ENCODE measurements around the gene HINT1.
A peak's percentile ranks its signal among the peaks of the same experiment; 100 is the strongest.
"Not testable (repeated sequence)": the region's sequence is repeated elsewhere in the genome, so short reads cannot be mapped to it uniquely, and the experiment has no call there.

HINT1 gene

DNA sequence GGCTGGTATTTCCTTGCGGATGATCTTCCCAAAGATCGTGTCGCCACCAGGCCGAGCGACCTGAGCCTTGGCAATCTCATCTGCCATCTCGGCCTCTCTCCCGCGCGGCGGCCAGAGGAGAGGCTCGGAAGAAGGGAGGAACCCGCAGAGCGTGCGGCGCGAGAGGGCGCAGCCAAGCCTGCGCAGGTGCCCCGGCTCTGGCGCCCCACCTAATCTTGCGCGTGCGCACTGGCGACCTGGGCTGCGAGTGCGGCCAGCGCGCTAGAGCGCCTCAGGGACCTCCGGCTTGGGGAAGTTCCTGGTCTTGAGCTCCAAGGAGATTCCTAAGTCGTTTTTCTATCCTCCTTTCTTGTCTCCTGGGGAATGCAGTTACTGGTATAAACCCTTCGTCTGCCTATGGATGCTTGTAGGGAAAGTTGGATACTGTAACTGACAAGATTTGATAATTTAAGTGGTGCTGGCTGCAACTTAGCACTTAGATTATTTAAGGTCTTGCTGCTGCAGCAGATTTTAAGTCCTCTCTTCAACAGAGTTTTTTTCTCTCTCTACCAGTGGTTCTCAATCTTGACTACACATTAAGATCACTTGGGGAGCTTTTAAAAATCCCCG, at the start of gene HINT1:
HINT1 (minus strand) TSS at position 138 of the 609 bp plus-strand sequence; CDS start at position 87, 51 bp downstream.
- peak; percentile 89 for DNase-seq

DNA sequence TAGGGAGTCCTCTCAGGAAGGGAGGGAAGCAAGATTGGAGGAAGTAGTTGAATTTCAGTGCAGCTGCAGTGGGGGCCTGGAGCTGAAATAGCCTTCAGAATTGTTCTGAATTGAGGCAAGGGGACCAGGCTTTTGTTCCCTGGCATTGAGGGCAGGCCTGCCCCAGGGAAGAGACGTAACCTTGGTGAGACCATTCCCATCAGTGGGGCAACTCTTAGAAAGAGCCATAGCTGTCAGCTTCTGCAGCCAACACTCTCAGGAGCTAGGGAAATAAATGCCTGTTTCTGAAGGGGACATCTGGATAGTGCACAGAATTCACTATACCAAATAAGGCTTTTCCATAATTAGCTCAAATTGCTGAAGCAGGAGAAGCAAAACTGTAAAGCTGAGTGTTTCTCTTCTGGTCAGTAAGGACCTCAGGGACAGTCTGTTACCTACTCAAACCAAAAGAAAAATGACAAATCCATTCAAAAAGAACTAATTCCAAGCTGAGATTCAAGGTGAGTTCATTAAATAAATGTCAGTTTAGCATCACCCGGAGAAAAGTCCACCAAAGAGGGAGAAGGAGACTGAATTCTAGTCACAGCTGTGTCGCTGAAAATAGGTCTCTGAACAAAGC, 49.7 kb upstream of the HINT1 start:
- no peak for DNase-seq

DNA sequence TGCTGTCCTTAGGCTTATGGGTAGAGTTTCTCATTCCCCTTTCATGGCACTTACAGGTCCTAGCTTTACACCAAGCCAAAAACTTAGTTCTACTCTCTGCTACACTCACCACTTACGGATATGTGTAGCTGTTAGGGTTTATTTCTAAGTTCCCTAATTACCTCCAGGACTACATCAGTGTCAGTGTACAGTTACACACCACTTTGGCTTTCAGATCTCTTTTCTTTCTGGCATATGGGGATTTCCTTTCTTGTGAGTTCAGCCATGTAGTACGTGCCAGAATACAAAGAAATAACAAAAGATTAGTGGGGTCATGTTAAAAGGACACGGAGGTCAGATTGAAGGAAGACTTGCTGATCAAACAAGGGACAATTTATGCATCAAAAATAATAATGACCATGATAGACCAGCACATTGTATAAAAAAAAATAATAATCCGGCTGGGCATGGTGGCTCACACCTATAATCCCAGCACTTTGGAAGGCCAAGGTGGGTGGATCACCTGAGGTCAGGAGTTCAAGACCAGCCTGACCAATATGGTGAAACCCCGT, 47.5 kb upstream of the HINT1 start:
- DNase-seq = no peak

DNA sequence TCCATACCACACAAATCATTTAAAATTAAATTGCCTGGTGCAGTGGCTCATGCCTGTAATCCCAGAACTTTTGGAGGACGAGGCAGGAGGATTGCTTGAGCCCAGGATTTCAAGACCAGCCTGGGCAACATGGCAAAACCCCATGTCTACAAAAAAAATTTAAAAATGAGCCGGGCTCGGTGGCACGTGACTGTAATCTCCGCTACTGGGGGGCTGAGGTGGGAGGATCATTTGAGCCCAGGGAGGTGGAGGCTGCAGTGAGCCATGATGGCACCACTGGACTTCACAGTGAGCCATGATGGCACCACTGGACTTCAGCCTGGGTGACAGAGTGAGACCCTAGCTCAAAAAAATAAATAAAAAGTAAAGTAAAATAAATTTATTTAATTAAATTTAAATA, 46.6 kb upstream of the HINT1 start:
- DNase-seq = no peak

DNA sequence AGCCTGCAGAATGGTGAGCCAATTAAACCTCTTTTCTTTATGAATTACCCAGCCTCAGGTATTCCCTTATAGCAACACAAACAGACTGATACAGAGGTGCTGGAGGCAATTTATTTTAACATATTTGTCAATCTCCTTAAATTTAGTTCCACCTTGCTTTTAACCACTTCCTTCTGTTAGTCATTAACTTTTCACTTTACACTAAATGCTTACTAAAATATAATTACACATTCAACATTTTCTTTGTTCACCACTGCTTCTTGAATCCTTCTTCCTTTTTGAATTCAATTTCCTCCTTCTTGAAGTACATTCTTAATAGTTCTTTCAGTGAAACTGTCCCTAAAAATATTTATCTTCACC, 45.1 kb upstream of the HINT1 start:
- no peak for DNase-seq

DNA sequence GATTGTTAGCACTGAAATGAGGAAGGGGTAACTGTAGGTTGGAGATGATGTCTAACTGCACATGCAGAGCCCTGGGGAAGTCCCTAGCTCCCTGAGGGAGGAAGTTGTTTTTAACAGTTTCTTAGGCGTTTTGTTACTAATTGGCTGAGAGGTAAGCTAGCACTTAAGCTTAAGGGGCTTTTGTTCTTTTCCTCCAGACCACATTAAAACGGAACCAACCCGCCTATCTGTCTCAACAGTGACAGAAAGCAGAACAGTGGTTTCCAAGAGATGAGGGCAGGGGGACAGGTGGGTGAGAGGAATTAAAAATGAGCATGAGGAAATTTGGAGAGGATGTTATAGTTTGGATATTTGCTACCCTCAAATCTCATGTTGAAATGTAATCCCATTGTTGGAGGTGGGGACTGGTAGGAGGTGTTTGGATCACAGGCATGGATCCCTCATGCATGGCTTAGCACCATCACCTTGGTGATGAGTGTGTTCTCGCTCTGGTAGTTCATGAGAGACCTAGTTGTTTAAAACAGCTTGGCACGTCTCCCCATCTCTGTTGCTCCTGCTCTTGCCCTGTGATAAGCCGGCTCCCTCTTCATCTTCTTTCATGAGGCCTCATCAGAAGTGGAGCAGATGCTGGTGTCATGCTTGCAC, 44.6 kb upstream of the HINT1 start:
- DNase-seq = peak; percentile 19

DNA sequence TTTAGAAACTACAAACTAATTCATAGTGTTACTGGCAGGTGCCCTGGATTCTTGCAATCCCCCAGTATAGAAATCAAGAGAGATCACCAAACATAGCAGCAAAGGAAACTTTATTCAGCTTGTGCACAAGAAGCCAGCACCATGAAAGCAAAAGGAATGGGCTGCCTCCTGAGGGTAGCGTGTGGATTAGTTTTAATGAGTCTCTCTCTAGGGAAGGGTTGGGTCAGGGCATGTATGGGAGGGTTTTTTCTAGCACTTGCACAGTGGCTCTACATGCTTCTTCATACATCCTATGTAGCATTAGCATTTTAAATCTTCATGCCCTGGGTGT, 44.1 kb upstream of the HINT1 start:
- no peak for DNase-seq

DNA sequence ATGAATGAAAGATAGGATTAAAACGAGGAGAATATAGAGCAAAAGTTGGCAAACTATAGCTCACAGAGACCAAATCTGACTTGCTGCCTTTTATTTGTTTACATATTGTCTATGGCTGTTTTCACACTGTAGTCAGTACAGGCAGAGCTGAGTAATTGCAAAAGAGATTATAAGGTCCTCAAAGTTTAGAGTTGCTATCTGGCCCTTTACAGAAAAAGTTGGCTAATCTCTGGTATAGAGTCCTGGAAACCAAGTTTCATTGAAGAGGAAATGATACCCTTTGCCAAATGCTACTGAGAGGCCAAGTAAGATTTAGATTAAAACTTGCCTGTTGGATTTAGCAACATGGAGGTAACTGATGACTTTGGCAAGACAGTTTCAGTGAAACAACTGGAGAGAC, 41.7 kb upstream of the HINT1 start:
- DNase-seq = no peak

DNA sequence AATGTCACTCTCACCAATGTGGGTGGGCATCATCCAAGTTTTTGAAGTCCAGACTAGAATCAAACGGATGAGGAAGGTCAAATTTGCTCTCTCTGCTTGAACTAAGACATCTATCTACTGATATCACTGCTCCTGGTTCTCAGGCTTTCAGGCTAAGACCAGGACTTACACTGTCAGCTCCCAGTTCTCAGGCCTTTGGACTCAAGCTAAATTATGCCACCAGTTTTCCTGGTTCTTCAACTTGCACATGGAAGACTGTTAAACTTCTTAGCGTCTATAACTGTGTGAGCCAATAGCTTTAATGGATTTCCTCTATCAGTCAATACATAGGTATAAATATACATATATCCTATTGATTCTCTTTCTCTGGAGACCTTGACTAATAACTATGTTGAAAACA, 41.0 kb upstream of the HINT1 start:
- no peak for DNase-seq

DNA sequence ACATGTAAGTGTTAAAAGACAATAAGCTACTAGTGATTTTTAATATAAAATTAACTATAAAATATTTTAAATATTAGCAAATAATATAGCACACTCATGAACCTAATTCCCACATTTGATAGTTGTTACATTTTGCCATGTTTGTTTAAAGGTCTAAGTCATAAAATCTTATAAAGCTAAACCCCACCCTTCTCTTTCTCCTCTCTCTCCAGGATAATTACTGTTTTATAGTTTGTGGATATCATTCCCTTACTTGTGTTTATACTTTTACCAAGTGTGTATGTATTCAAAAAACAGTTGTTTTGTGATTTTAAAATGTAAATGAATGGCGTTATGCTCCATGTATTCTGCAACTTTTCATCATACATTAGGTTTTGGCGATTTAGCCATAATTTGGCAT, 39.9 kb upstream of the HINT1 start:
- DNase-seq = no peak

DNA sequence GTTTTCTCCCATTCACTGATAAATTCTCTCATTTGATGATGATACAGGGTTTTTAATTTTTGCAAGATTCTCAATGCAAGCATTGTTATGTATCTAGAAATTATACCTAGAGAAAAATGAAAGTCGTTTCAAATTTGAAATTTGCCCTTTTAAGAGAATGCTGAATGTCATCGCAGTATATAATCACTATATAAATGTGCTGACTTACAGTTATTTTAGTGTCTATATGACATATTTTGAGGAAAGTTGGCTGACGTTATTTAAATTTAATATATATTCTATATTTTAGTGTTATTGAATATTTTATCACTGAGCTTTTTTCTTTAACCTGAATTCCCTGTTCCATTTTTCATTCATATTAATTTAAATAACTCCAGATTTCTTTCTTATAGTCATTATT, 35.5 kb upstream of the HINT1 start:
- no peak for DNase-seq

DNA sequence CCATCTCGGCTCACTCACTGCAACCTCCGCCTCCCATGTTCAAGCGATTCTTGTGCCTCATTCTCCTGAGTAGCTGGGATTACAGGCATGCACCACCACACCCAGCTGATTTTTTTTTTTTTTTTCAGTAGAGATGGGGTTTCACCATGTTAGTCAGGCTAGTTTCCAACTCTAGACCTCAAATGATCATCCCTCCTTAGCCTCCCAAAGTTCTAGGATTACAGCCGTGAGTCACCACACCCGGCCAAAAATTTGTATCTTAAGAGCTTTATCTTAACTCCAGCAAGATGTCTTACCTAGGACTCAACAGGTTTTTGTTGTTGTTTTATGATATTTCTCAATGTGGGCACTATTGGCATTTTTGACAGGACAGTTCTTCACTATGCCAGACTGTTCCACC, 33.6 kb upstream of the HINT1 start:
- no peak for DNase-seq

DNA sequence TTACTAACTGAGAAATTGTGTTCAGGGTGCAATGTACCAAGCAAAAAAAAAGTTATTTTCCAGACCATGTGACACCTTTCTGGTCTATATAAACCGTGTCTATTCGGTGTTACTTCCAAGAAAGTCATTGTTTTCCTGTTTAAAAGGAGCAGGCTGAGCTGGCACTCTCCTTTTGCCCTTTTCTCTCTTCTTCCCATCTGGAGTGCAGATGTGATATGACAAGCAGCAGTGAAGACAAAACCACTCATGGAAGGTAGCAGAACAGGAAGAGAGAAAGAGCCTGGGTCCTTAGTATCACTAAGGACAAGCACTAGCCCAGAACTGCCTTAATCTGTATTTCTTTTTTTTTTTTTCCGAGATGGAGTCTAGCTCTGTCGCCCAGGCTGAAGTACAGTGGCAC, 31.3 kb upstream of the HINT1 start:
- no peak for DNase-seq

DNA sequence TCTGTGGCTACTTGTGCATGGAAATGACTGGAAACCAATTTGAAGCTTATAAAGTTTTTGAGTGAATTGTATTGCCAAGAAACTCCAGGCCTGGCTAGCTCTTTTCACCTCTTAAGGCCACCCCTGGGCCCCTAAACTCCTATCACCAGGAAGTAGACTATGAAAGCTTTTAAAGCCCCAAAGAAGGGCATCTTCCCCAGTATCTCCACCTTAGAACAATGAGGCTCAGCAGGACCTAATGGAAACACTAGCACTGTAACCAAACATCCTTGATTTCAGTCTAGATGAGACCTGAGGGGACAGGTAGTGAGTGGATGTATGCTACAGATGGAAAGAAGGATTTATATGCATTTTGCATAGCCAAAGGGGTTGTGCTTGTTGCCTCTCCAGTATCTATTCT, 30.6 kb upstream of the HINT1 start:
- DNase-seq = no peak

DNA sequence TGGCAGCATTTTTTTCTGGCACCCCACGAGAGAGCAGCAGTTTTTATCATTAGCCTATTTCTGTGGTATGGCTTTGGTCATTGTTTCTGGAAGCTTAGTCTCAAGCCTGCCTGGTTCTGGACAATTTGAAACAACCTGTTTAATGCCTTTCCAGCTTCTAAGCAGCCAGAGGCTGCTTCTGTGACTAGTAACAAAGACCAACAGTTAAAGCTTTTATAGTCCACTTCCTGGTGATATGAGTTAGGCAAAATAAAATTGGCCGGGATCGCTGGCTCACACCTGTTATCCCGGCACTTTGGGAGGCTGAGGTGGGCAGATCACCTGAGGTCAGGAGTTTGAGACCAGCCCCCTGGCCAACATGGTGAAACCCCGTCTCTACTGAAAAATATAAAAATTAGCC, 29.7 kb upstream of the HINT1 start:
- no peak for DNase-seq

DNA sequence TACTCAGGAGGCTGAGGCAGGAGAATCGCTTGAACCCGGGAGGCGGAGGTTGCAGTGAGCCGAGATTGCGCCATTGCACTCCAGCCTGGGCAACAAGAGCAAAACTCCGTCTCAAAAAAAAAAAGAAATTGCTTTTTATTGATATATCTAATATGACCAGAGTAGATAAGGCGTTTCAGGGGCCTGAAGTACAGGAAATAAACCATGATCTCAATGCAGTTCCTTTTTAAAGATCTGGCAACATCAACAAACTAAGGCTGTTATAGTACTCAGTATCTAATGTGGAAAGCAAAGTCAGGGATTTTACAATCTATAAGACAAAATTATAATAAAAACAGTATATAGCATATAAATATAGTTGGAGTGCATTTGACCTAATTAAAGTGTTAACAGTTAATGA, 28.8 kb upstream of the HINT1 start:
- DNase-seq = not testable (repeated sequence)

DNA sequence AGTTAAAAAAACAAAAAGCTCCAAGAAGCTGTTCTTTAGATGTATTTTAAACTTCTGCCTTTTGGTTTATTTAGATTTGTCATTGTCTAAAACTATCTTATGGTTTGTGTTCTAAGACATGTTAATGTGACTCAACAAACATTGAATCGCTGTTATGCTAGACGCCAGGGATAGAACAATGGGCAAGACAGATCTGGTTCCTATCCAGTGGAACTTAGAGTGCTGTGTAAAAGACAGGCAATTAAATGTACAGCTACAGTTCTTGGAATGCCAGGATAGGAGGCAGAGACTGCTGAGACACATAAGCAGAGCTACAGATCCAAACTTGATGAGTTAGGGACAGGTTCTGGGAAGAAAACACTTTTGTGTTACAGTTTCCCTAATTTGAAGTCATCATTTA, 28.1 kb upstream of the HINT1 start:
- no peak for DNase-seq

DNA sequence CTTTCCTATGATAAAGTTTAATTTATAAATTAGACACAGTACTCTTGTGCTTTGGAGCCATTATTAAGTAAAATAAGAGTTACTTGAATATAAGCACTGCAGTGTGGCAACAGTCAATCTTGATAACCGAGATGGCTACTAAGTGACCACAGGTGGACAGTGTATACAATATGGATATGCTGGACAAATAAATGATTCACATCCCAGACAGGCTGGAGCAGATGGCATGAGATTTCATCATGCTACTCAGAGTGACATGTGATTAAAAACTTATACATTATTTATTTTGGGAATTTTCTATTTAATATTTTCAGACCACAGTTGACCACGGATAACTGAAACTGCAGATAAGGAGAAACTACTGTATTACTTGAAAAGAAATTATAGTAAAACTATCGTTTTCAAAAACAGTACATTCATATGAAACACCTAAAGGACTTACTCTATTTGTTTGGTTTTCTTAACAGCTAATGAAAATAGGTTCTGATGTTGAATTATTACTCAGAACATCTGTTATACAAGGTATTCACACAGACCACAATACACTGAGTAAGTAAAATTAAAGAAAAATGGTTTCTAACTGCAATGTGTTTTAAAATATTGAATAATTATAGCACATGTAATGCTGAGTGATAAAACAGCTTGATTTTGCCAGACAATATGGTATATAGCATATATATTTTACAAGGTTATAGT, 21.7 kb upstream of the HINT1 start:
- no peak for DNase-seq

DNA sequence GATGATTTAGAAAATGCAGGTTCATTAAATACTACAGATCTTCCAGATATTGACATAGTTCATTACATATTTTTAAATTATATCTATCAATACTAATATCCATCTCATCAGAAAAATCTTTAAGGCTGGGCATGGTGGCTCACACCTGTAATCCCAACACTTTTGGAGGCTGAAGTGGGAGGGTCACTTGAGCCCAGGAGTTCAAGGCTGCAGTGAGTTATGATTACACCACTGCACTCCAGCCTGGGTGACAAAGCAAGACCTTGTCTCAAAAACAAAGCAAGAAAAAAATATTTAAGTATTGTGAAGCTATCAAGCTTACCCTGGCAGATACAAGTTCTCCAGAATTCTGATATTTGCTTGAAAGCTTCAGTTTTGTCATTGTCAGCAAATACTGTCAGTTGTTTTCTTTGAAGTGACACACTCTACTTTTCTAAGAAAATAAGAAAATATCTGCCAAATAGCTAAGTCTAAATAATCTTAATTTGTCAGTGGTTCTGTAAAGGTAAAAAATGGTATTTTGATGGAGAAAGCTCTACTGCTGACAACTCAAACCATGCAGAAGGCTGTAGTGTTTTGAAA, 20.6 kb upstream of the HINT1 start:
- DNase-seq = no peak

DNA sequence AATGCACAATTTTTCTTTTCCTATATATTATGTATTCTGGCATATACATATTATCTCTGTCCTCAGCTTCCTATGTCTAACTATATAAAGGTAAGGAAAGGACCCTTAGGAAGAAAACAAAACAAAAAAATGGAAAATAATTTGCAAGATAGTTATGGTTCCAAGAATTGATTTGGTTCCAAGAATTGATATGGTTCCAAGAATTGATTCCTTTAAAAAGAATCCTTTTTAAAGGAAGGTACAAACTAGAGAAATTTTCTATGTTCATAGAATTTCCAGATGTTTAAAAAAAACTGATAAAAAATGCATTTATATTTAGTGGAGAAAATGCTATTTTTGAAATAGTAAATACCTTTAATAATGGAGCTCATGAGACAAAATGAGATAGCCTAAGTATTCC, 17.8 kb upstream of the HINT1 start:
- no peak for DNase-seq

DNA sequence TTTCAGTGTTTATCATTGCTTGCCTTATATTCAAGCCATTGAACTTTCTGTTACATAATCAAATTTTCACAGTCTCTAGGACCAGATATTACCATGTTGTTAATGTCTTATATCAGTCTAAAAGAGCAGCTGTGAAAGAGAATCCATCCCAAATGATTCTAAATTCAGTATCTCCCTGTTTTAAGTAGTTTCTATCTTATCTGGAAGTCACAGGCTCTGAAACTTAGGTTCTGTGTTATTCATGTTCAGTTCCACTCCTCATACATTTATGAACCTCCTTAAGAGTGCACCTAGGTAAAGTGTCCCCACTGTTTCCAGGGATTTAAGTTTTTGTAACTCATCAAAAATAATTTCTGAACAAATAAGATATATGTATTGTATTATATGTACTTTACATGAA, 15.4 kb upstream of the HINT1 start:
- no peak for DNase-seq

DNA sequence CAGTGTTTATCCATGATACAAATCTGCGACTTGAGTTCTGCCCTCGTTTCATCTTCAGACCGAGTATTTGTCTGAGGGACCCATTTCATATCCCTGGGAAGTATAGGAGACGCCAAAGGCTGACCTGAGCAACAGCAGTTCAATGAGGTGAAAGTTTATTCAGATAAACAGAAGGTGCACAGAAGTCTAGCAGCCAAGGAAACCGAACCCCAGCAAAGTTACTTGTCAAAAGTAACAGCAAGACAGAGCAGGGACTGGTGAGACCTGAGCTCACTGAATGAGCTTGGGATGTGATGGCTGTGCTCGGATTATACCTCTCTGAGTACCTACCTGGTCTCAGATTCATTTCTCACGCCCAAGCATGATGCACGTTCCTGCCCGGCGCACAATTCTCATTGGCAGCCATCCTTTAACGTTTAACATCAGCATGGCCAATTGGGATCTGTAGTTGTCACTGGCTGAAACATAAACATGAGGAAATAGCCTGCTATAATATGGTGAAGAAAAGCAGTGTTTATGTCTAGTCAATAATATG, 6.3 kb upstream of the HINT1 start:
- no peak for DNase-seq

DNA sequence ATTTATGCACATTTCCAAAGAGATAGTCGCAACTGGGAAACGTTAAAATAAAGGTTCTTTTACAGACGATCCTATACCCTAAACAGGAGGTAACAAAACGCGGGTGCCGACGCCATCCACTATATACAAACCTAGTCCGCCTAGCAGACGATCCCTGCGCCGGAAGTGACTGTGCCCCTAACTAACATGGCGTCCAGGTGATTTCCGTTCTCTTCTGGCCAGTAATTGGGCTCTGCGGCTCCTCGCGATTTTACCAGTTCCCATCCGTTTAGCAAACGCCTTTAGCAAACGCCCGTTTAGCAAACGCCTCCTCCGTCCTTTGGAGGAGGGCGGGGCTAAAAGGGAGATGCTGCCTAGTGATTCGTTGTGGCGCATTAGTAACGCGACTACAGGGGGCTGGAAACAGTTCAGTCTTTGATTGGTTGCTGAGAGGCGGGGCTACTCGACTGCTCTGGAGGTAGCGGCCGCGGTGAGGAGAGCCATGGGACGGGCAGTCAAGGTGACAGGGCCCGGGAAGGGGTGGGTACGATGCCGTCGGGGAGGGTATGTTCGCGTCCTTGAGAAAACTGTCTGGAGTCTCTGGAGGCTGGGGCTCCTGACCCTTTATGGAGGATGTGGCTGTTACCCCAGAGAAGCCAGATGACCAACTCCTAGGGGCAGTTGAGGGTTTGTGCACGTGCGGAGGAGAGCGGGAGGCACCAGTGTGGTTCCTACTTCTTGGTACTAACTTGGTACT, 5.7 kb upstream of the HINT1 start, which contains the start of gene LYRM7:
LYRM7 (plus strand) TSS at position 405 of the 736 bp plus-strand sequence; CDS start at position 482, 77 bp downstream.
- DNase-seq = peak; percentile 92
